Jurkat, Clone E6-1 (cell line): ENCODE measurements around the gene DIRAS3. TPM values are rescaled to one million over a fixed set of nuclear protein-coding genes. Genes with fewer than 3 reads are reported as not detected.
"Not testable (repeated sequence)": the region's sequence is repeated elsewhere in the genome, so short reads cannot be mapped to it uniquely, and the experiment has no call there.

Experiments
- DNase-seq: peaks from one replicate; pipeline ENCODE4 v3.0.0-alpha.2; 2011; ENCODE audit warnings: low read depth, low spot score
- H3K4me3 ChIP-seq: 2 replicates; pipeline ENCODE4 v1.5.1; 2011; ENCODE audit warnings: mild to moderate bottlenecking, low read length, control low read depth, moderate library complexity
- polyA plus RNA-seq: library from polyadenylated mRNA; unstranded; fragments of >200 nt; gene quantifications from one replicate; pipeline ENCODE4 v1.2.1, GENCODE V29; 2012; ENCODE audit warnings: missing spikeins; ENCODE audit not compliant: insufficient read length, insufficient read depth

DIRAS3 gene, protein sequence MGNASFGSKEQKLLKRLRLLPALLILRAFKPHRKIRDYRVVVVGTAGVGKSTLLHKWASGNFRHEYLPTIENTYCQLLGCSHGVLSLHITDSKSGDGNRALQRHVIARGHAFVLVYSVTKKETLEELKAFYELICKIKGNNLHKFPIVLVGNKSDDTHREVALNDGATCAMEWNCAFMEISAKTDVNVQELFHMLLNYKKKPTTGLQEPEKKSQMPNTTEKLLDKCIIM
- not detected for polyA plus RNA-seq

DNA sequence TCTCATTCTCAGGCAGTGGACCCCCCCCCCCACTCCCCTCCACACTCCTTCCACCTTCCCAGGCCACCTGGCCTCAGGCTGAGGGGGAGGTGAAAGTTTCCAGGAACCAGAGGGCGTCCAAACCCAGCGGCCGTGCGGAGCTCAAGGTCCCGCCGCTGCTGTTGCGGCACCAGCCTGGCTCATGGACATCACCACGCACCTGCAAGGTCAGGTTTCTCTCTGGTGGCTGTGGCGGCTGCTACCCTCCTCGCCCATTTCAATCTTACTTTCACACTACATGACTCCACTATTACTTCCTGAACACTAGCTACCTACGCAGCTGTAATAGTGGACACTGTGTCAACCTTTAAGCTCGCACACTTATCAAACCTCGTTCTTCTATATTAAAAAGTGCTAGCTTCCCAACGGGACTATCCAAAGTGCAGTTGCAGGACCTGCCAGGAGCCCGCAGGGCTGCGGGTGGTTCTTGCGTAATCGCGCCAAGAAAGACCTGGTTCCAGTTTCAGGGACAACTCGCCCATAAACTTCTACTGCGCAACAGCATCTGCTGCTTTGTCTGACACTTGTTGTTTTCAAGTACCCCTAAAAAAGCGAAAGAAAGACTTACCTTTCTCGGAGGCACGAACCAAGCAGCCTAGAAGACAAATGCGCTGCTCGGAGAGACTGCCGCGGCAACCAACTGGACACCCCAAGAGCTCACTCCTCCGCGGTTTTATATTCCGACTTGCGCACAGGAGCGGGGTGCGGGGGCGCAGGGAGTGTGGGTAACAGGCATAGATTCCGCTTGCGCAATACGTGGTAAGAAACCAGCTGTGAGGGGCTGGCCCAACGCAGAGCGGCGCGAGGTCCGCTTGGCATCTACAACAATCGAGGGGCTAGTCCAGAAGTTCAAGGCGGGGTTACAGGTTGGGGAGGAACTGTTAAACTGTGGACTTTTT is at the start of gene DIRAS3:
Gene DIRAS3 (minus strand): TSS at position 687 of the 938 bp plus-strand sequence. CDS start 3,330 bp downstream, outside the sequence.
- no peak within 1 kb of the TSS for H3K4me3 ChIP-seq
- DNase-seq: no peak

DNA sequence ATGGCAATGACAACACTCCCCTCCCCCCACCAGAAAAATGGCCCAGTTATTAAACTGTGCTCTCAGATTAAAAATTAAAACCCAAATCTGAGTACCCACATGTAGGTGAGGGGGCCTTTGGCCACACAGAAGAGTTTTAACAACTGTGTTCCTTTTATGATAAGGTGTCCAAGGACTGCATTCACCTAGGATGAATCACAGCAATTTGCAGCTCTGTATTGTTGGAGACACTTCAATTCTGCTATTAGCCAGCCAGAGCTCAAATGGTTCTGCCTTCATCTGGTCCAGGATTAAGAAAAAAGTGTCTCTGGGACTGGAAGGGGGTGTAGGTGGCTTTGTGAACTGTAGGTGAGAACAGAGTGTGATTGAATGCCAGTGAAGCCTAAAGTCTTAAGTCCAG is 43.3 kb upstream of the DIRAS3 start:
- DNase-seq: no peak
- no peak overlapping the region for H3K4me3 ChIP-seq

DNA sequence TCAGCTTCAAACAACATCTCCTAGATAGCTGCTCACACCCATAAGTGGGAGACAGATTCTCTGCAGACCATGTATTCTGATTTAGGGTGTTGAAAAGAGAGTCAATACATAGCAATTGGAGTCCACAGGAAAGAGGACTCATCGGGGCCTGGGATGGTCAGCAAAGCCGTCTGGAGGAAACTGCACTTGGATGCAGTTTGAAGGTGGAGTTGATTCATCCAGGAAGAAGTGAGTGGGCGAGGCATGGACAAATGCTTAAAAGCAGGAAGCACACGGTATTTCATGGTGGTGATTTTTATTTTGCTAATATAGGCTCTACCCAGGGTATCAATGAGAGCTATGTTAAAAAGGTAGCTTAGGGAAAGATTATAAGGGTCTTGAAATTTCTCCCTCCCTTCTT is 36.8 kb upstream of the DIRAS3 start:
- H3K4me3 ChIP-seq: no peak overlapping the region
- no peak for DNase-seq

DNA sequence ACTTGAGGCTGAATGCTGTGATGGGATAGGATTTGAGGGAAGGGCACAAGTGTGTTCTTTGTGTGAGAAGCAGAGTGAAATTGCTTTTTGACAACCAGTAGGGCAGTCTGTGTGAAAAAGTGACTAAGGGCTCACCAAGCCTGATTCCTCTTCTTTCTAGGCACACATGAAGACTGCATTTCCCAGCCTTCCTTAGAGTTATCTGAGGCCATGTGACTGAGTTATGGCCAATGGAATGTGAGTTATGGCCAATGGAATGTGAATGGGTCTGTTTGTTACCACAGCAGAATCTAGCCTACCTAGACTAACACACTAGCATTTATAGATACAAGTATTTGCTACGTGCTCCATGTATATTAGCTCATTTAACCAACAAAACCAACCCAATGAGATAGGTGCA is 35.3 kb upstream of the DIRAS3 start:
- no peak overlapping the region for H3K4me3 ChIP-seq
- DNase-seq: no peak

DNA sequence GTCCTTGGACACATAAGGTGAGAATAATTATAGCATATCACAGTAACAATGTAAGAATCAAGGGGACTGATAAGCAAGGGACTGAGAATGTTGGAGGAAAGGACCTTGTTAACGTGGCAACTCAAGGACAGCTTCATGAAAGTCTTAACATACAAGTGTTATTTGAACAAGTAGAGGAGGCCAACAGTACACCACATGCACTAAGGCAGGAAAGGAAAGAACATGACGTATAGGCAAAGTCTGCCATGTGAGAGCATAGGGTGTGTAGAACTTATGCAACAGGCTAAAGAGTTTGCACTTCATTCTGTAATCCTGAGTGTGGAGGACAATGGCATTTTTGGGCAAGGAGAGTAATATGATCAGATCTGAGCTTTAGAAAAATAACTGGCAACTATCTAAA is 33.3 kb upstream of the DIRAS3 start:
- H3K4me3 ChIP-seq: no peak overlapping the region
- DNase-seq: no peak

DNA sequence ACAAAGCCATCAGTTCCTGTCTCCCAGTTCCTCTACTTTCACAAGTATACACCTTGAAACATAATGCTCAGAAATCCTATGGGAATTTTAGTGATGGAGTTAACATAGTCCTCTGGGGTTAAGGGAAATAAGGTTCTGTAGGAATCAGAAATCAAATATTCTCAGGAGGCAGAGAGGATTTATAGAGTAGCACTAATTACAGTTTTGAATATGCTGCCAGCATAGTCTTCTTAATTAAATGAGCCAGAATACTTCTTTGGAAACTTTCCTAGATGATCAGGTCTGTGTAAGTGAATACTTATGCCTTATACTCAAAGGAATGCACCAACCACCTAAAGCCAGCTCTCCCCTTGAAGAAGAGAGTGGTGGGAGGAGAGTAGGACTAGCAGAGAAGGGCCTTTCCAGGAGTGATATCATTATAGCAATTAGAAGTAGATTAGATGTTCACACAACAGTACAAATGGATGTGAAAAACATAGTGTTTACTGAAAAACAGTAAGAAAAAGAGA is 31.4 kb upstream of the DIRAS3 start:
- H3K4me3 ChIP-seq: no peak overlapping the region

DNA sequence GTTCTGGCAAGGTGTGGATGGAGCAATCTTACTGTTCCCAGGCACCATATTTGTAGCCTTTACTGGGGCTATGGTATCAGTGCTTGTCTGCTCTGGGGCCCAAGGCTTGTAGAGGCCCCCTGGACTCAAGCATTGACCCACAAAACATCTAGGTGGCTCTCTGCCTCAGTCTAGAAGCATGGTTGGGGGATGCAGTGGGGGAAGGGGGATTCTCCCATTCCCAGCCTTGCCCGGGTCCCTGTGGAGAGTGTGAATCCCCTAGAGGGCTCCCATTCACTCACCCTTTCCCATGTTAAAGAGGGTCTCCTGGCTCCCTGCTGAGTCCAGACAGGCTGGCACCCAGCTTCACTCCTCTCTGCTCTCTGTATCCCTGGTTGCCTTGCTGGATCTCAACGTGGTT is 28.2 kb upstream of the DIRAS3 start:
- H3K4me3 ChIP-seq: no peak overlapping the region
- DNase-seq: no peak

More for the DNA sequence above, 31.4 kb upstream of the DIRAS3 start:
- DNase-seq: no peak

DNA sequence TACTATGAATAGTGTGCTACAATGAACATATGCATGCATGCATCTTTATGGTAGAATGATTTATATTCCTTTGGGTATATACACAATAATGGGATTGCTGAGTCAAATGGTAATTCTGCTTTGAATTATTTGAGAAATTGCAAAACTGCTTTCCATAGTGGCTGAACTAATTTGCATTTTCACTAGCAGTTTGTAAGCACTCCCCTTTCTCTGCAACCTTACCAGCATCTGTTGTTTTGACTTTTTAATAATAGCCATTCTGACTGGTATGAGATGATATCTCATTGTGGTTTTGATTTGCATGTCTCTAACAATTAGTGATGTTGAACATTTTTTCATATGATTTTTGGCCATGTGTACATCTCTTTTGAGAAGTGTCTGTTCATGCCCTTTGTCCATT is 24.0 kb upstream of the DIRAS3 start:
- H3K4me3 ChIP-seq: no peak overlapping the region
- no peak for DNase-seq

DNA sequence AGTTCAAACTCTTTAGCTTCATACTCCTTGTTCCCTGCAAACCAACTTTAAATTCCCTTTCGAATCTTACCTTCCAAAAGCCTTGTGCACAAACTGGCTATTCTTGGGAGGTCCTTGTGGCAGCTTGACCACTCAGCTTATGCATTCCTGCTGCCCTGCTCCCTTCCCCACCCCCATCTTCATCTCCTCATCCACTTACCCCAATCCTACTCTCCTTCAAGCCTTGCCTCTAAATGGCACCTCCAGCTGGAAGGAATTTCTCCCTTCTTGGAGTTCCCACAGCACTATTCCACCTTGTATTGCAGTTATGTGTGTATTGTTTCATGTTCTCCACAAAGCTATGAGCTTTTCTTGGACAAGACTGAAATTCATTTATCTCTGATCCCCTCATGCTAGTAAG is 15.3 kb upstream of the DIRAS3 start:
- H3K4me3 ChIP-seq: no peak overlapping the region
- no peak for DNase-seq

DNA sequence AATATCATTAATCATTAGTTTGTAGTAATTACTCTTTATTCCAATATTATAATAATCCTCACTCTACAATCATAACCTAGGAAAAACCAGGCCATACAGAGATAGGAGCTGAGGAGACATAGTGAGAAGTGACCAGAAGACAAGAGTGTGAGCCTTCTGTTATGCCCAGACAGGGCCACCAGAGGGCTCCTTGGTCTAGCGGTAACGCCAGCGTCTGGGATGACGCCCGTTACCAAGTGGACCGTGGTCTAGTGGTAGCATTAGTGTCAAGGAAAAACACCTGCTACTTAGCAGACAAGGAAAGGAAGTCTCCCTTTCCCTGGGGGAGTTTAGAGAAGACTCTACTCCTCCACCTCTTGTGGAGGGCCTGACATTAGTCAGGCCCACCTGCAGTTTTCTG is 7.6 kb upstream of the DIRAS3 start:
- DNase-seq: not testable (repeated sequence)

DNA sequence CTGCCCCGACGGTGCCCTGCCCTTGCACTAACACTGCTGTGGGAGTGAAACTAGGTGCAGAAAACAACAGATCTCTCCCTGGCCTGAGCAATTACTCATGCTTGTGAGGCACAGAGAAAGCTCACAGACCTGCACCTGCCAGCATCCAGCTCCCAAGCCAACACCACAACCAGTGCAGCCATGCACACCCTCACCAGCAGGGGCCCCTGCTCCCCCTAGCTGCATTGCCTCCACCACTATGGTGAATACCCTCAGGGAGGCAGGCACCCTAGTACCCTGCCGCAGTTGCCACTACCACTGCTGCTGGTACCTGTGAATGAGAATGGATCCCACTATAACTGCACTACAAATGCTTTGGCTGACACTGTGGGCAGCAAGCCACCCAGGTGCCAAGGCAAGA is 7.1 kb upstream of the DIRAS3 start:
- DNase-seq: no peak
- H3K4me3 ChIP-seq: no peak overlapping the region

More for the DNA sequence above, 7.6 kb upstream of the DIRAS3 start:
- not testable (repeated sequence) for H3K4me3 ChIP-seq

DNA sequence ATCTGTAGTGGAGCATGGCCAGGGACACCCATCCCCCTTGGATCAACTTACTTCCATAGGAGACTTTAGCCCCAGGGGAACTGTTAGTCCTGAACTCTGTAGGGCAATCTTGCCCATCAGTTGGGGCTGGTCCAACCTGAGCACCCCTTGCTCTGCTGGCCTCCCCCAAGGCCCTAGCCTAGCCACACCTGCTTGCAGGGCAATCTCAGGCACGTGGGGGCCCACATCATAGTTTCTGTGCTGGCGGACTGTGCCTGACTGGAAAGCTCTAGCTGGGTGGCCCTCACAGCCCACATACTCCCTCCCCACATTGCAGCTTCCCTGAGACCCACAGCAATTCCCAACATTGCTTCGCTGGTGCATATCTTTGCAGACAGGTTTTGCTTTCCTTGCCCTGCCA is 6.6 kb upstream of the DIRAS3 start:
- no peak overlapping the region for H3K4me3 ChIP-seq
- DNase-seq: no peak

DNA sequence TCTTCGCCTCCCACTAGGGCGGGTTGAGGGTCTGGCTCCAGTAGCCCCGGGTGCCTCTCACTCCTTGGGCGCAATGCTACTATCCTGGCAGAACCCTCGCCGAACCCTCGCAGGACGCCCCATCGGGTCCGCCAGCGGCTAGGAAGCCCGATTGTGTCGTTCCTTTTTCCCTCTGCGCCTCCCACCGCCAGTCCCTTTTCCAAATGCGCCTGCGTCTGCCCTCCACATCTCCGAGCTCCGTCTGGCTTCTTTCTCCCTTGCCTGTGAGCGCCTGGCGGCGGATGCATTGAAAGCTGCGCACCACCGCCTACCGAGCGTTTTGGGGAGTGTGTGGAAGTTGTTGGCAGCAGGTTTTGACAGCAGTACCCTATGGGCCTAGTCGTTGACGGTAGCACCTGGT is 1.0 kb upstream of the DIRAS3 start:
- H3K4me3 ChIP-seq: no peak overlapping the region
- DNase-seq: no peak

DNA sequence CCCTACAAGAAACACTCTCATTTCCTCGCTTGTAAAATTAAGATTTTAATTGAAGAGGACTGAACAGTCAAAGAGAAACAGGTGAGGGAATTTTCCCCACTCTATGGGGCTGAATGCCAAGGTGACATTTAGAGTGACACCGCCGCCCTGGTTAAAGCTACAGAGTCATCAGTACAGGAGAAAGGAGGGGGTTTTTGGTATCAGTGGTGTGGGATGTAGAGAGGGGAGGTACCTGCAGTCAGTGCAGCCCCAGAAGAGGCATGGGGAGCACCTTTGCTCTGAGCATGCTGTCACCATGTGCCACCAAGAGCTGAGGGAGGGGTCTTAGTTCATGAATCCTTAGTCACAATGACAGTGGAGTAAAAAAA is 2.8 kb downstream of the DIRAS3 start:
- H3K4me3 ChIP-seq: no peak overlapping the region

DNA sequence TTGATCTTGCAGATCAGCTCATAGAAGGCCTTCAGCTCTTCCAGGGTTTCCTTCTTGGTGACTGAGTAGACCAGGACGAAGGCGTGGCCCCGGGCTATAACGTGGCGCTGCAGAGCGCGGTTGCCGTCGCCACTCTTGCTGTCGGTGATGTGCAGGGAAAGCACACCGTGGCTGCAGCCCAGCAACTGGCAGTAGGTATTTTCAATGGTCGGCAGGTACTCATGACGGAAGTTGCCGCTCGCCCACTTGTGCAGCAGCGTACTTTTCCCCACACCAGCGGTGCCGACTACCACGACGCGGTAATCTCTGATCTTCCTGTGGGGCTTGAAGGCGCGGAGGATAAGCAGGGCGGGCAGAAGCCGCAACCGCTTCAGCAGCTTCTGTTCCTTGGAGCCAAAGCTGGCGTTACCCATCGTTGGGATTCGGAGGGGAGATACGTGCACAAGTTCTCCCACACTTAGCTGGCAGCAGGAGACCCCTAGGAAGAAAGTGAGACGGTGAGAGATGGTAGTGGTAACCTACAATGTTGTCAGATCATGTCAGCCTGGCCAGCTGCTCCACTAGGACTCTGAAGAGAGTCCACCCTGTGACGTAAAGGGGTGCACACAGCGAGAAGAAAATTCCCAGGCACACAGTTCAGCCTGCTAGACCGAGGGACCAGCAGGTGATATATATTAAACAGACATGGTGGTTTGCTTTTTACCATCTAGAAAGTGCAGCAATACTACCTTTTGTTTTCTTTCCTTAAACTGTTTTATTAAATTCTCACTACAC is 3.4 kb downstream of the DIRAS3 start:
- DNase-seq: no peak
- H3K4me3 ChIP-seq: peak overlapping the region; percentile 31

More for the DNA sequence above, 2.8 kb downstream of the DIRAS3 start:
- no peak for DNase-seq

DNA sequence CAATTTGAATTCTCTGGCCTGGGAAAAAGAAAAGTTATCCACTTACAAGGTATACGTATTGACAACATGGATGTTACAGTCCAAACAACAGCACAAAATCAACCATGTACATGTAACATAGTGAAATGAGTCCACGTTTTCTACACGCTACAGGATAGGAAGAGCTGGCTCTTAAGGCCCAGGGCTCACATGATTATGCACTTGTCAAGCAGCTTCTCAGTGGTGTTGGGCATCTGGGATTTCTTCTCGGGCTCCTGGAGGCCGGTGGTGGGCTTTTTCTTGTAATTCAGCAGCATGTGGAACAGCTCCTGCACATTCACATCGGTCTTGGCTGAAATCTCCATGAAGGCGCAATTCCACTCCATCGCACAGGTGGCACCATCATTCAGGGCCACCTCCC is 4.0 kb downstream of the DIRAS3 start:
- peak overlapping the region; percentile 31 for H3K4me3 ChIP-seq
- no peak for DNase-seq

DNA sequence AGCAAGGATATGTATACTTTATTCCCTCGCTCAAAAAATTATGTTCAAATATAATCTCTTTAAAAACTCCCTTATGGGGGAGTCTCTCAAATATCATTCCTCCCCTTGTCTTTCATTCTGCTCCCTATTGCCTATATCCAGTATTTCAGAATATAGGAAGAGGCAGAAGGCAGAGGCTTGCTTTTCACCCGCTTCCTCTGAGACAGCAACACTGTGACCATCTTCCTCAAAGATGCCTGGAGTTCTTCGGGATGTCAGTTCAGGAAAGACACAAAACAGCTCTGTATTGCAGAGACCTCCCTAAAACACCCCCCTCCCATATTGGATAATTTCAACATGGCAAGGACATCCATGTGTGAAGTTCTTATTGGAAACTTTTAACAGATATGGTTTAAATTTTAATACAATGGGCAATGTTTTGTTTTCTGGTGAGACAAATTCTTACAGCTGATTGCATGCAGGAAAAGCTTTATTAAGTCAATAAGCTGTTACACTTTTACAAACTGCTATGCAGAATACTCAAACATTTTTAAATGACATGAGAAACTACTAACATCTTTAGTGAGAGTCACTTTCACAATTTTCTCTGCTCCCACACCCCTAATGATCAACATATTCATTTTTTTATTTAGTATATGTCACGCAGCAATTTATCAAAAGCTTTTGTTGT is 4.8 kb downstream of the DIRAS3 start:
- no peak overlapping the region for H3K4me3 ChIP-seq

DNA sequence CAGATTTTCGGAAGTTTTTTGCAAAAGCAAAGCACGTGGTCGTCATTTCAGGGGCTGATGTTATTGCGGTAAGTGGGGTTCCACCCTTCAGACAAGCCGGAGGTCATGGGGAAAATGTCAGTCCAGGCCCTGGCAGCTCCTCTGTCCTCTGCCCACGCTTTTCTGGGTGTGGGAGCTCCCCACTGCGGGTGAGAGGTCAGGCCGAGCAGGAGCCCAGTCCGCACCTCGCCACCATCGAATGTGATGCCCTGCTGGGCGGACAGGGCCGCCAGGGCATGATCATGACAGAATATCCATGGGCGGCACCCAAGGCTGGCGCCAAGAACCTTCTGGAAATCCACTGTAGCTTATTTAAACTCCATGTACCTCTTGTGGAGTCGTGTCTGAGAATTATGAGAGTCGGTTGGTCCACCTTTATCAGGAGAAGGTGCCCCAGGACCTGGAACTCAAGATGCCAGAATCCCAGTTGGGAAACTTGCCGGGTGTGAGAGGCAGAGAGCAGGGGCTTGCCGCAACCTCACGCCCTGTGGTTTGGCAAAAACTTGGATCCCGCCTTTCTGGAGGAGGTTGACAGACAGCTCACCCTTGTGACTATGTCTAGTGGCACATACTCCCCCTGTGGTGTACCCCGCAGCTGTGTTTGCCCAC is 6.9 kb downstream of the DIRAS3 start:
- H3K4me3 ChIP-seq: no peak overlapping the region
- no peak for DNase-seq

More for the DNA sequence above, 4.8 kb downstream of the DIRAS3 start:
- no peak for DNase-seq
